NT2/D1 (cell line): Measurements from ENCODE around the gene MBP.

Source experiments
- SUZ12 ChIP-seq: IDR thresholded peaks from 2 replicates; pipeline ENCODE4 v1.6.1; 2011; ENCODE audit not compliant: insufficient read length, insufficient read depth; ENCODE audit errors: extremely low read depth
- YY1 ChIP-seq: IDR thresholded peaks from 2 replicates; pipeline ENCODE4 v1.6.1; 2011; ENCODE audit not compliant: insufficient read length, insufficient read depth
- ZNF274 ChIP-seq: IDR thresholded peaks from 2 replicates; pipeline ENCODE4 v1.6.1; 2011; ENCODE audit warnings: mild to moderate bottlenecking, low read depth, low read length

- no peak for TF ChIP-seq SUZ12
- TF ChIP-seq ZNF274 = no peak
- TF ChIP-seq YY1 = no peak
Measured at GRCh38 chr18:77078690-77079070, 53.9 kb downstream of the MBP start.
